HCT116 (cell line): ENCODE data around the gene SYNGAP1. TPM values are rescaled to one million over a fixed set of nuclear protein-coding genes. Genes with fewer than 3 reads are reported as not detected.

Source experiments
- CTCF ChIP-seq, 3 experiments: fragments of 200-600 bp in 1 of 3; sonication (generic) in 1 of 3; IDR thresholded peaks in 2 of 3; conservative IDR thresholded peaks in 1 of 3; 2 replicates each; pipeline ENCODE4 v1.5.1; 2012 to 2017; ENCODE audit warnings: low read depth in 2 of 3, low read length in 2 of 3, antibody characterized with exemption in 1 of 3, borderline replicate concordance in 1 of 3, control low read depth in 1 of 3, mild to moderate bottlenecking in 1 of 3, mixed read lengths in 1 of 3, mixed run types in 1 of 3, moderate library complexity in 1 of 3; ENCODE audit not compliant: insufficient read depth in 1 of 3
- EGR1 ChIP-seq: IDR thresholded peaks from 2 replicates; pipeline ENCODE4 v1.6.1; 2012; ENCODE audit warnings: low read depth
- EZH2 ChIP-seq: fragments of 200-600 bp; sonication (generic); IDR thresholded peaks from 2 replicates; pipeline ENCODE4 v1.6.1; 2017; ENCODE audit warnings: antibody characterized with exemption, mixed run types
- MAX ChIP-seq: IDR thresholded peaks from 2 replicates; pipeline ENCODE4 v1.6.1; 2012
- POLR2A ChIP-seq: IDR thresholded peaks from 2 replicates; pipeline ENCODE4 v1.7.0; 2011; ENCODE audit warnings: borderline replicate concordance; ENCODE audit not compliant: insufficient read depth, insufficient read length; ENCODE audit errors: extremely low read depth
- POLR2AphosphoS5 ChIP-seq: IDR thresholded peaks from 2 replicates; pipeline ENCODE4 v1.6.1; 2011; ENCODE audit warnings: mild to moderate bottlenecking, low read depth, low read length, moderate library complexity
- SP1 ChIP-seq: IDR thresholded peaks from 2 replicates; pipeline ENCODE4 v1.6.1; 2012; ENCODE audit warnings: low read depth
- TCF7L2 ChIP-seq: IDR thresholded peaks from 2 replicates; pipeline ENCODE4 v1.7.0; 2011; ENCODE audit warnings: borderline replicate concordance, inconsistent platforms; ENCODE audit not compliant: insufficient read depth, insufficient read length; ENCODE audit errors: extremely low read depth
- ZBTB33 ChIP-seq: IDR thresholded peaks from 2 replicates; pipeline ENCODE4 v1.6.1; 2011; ENCODE audit warnings: mild to moderate bottlenecking, low read length, moderate library complexity; ENCODE audit not compliant: insufficient replicate concordance; ENCODE audit errors: extremely low read depth
- total RNA-seq: library from RNA; stranded (reverse); gene quantifications from one replicate; pipeline ENCODE4 v1.2.1, GENCODE V29; 2021; ENCODE audit not compliant: unreplicated experiment

SYNGAP1 gene
- total RNA-seq, 1 experiment from 2014 or later: 11.5 TPM

- TF ChIP-seq CTCF (IDR thresholded peaks at IDR 0.05 in 2 of 3, conservative IDR thresholded peaks at IDR 0.05 in 1 of 3; ENCODE audit: borderline replicate concordance in 1 of 3, insufficient read depth in 1 of 3, low read depth in 2 of 3, low read length in 2 of 3) (peak; percentile 86 to 97 (median 94)), MAX (peak; percentile 95), TCF7L2 (peak; percentile 18), SP1 (peak; percentile 93), POLR2AphosphoS5 (peak; percentile 58), ZBTB33 (no peak), EZH2 (no peak), POLR2A (no peak), EGR1 (peak; percentile 92)
Measured at GRCh38 chr6:33391278-33391921, 28.5 kb upstream of the SYNGAP1 start, which contains the start of gene KIFC1 (continued).
